Fibroblast of the conjunctiva (primary cell): ENCODE measurements around the gene CRY2.

Experiments
- DNase-seq: peaks from one replicate; pipeline ENCODE4 v3.0.0-alpha.2; 2010; ENCODE audit warnings: low read depth

Gene CRY2

GRCh38 chr11:45879803-45880686 is 32.8 kb downstream of the CRY2 start:
- no peak for DNase-seq

- DNase-seq, result no peak
These were observed 33.7 kb downstream of the CRY2 start for GRCh38 chr11:45880772-45881570.

- DNase-seq, result no peak
These were observed 34.6 kb downstream of the CRY2 start for GRCh38 chr11:45881708-45882368.

GRCh38 chr11:45884596-45885185 is 37.4 kb downstream of the CRY2 start:
- no peak for DNase-seq

- DNase-seq, result no peak
These were observed 38.1 kb downstream of the CRY2 start, which contains the start of gene MAPK8IP1 for GRCh38 chr11:45885274-45885920. Gene MAPK8IP1, plus strand, starts transcription at chr11:45885651. Its CDS starts 170 bp downstream, at chr11:45885821.

- DNase-seq, result no peak
These were observed 38.8 kb downstream of the CRY2 start for GRCh38 chr11:45885921-45886721.

GRCh38 chr11:45886816-45887520 is 39.7 kb downstream of the CRY2 start:
- no peak for DNase-seq

- DNase-seq, result no peak
These were observed 40.3 kb downstream of the CRY2 start for GRCh38 chr11:45887587-45887986.

GRCh38 chr11:45889555-45889954 is 42.3 kb downstream of the CRY2 start:
- no peak for DNase-seq

- no peak for DNase-seq
These were observed 42.7 kb downstream of the CRY2 start for GRCh38 chr11:45889966-45890365.

GRCh38 chr11:45890886-45891550 is 43.7 kb downstream of the CRY2 start:
- no peak for DNase-seq

GRCh38 chr11:45892856-45893255 is 45.6 kb downstream of the CRY2 start:
- no peak for DNase-seq

GRCh38 chr11:45894555-45895247 is 47.4 kb downstream of the CRY2 start:
- DNase-seq, result no peak

- DNase-seq, result no peak
These were observed 48.4 kb downstream of the CRY2 start for GRCh38 chr11:45895553-45896259.

- DNase-seq, result no peak
These were observed 49.2 kb downstream of the CRY2 start for GRCh38 chr11:45896422-45896984.

GRCh38 chr11:45897556-45897955 is 50.3 kb downstream of the CRY2 start:
- no peak for DNase-seq

- DNase-seq, result no peak
These were observed 51.8 kb downstream of the CRY2 start for GRCh38 chr11:45899086-45899447.
